NCI-H1436 treated with DMSO at 0.1 percent for 48 hours (cell line): ENCODE data around the gene TANC1.
"Not testable (repeated sequence)": the region's sequence is repeated elsewhere in the genome, so short reads cannot be mapped to it uniquely, and the experiment has no call there.

Experiments
- DNase-seq: peaks from one replicate; lab custom pipeline; 2025; lab: John Stamatoyannopoulos, UW

The TANC1 gene

GRCh38 chr2:159089543-159089942 lies 121.1 kb downstream of the TANC1 start:
- no peak for DNase-seq

- no peak for DNase-seq
Measured at GRCh38 chr2:159090514-159091201, 122.2 kb downstream of the TANC1 start.

- DNase-seq = no peak
Measured at GRCh38 chr2:159091381-159091780, 122.9 kb downstream of the TANC1 start.

GRCh38 chr2:159091976-159092375 lies 123.5 kb downstream of the TANC1 start:
- peak; percentile 10 for DNase-seq

GRCh38 chr2:159093497-159093896 lies 125.1 kb downstream of the TANC1 start:
- no peak for DNase-seq

- no peak for DNase-seq
Measured at GRCh38 chr2:159094173-159094737, 125.8 kb downstream of the TANC1 start.

- DNase-seq = no peak
Measured at GRCh38 chr2:159095813-159096212, 127.4 kb downstream of the TANC1 start.

- DNase-seq = not testable (repeated sequence)
Measured at GRCh38 chr2:159096302-159096855, 127.9 kb downstream of the TANC1 start.

GRCh38 chr2:159096901-159097300 lies 128.5 kb downstream of the TANC1 start:
- DNase-seq = no peak

- DNase-seq = no peak
Measured at GRCh38 chr2:159098361-159098760, 129.9 kb downstream of the TANC1 start.

GRCh38 chr2:159098921-159099411 lies 130.5 kb downstream of the TANC1 start:
- no peak for DNase-seq

GRCh38 chr2:159101755-159102489 lies 133.5 kb downstream of the TANC1 start:
- DNase-seq = no peak

GRCh38 chr2:159103411-159103810 lies 135.0 kb downstream of the TANC1 start:
- DNase-seq = no peak

GRCh38 chr2:159106109-159106508 lies 137.7 kb downstream of the TANC1 start:
- DNase-seq = no peak

- no peak for DNase-seq
Measured at GRCh38 chr2:159108181-159108893, 139.9 kb downstream of the TANC1 start.

- DNase-seq = no peak
Measured at GRCh38 chr2:159109517-159109916, 141.1 kb downstream of the TANC1 start.

- DNase-seq = no peak
Measured at GRCh38 chr2:159110784-159111183, 142.3 kb downstream of the TANC1 start.

GRCh38 chr2:159111346-159111927 lies 143.0 kb downstream of the TANC1 start:
- DNase-seq = no peak

GRCh38 chr2:159114835-159115234 lies 146.4 kb downstream of the TANC1 start:
- DNase-seq = no peak

GRCh38 chr2:159116922-159117321 lies 148.5 kb downstream of the TANC1 start:
- no peak for DNase-seq

GRCh38 chr2:159117658-159118057 lies 149.2 kb downstream of the TANC1 start:
- DNase-seq = no peak
